ENCODE results near the gene RPS6KA4.

Gene RPS6KA4

GRCh38 chr11:64419257-64419790 is 60.4 kb downstream of the RPS6KA4 start:
- H2AFZ ChIP-seq (ENCODE audit: low read length): no peak overlapping the region
- H3K9me3 ChIP-seq (ENCODE audit: low read length): peaks cover 3% of the 10 kb centered on the region; the same call in 1 of the 2 replicates
- no peak overlapping the region for H3K4me2 ChIP-seq (ENCODE audit: low read length)
- H3K27ac ChIP-seq (ENCODE audit: low read depth, low read length, poor library complexity, severe bottlenecking): no peak overlapping the region
- H3K79me2 ChIP-seq (ENCODE audit: insufficient read depth, low read length): no peaks in the 10 kb centered on the region
- H3K36me3 ChIP-seq (ENCODE audit: insufficient read depth, low read length): no peaks in the 10 kb centered on the region; the same call in 1 of the 2 replicates
- H3K4me3 ChIP-seq (ENCODE audit: low read depth, low read length, poor library complexity, severe bottlenecking): no peak overlapping the region
- no peaks in the 10 kb centered on the region for H3K4me1 ChIP-seq (ENCODE audit: insufficient read depth, low read length, severe bottlenecking)
- no peaks in the 10 kb centered on the region for H3K9me2 ChIP-seq (ENCODE audit: low read depth, low read length)
- no peak overlapping the region for H3K9ac ChIP-seq (ENCODE audit: low read length)
- H3K27me3 ChIP-seq (ENCODE audit: insufficient read depth, low read length): peaks cover 17% of the 10 kb centered on the region; the same call in 1 of the 2 replicates
- TF ChIP-seq, protein P1, sequence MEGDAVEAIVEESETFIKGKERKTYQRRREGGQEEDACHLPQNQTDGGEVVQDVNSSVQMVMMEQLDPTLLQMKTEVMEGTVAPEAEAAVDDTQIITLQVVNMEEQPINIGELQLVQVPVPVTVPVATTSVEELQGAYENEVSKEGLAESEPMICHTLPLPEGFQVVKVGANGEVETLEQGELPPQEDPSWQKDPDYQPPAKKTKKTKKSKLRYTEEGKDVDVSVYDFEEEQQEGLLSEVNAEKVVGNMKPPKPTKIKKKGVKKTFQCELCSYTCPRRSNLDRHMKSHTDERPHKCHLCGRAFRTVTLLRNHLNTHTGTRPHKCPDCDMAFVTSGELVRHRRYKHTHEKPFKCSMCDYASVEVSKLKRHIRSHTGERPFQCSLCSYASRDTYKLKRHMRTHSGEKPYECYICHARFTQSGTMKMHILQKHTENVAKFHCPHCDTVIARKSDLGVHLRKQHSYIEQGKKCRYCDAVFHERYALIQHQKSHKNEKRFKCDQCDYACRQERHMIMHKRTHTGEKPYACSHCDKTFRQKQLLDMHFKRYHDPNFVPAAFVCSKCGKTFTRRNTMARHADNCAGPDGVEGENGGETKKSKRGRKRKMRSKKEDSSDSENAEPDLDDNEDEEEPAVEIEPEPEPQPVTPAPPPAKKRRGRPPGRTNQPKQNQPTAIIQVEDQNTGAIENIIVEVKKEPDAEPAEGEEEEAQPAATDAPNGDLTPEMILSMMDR (IDR thresholded peaks at IDR 0.05; ENCODE audit: low read length): no peak
- TF ChIP-seq EZH2 (IDR thresholded peaks at IDR 0.05; ENCODE audit: borderline replicate concordance, low read length): no peak
- no peaks in the 10 kb centered on the region for H4K20me1 ChIP-seq (ENCODE audit: insufficient read depth, low read length)
- H3F3A ChIP-seq (ENCODE audit: insufficient read depth, low read length): no peaks in the 10 kb centered on the region

- no peaks in the 10 kb centered on the region for H4K20me1 ChIP-seq (ENCODE audit: insufficient read depth, low read length)
- no peaks in the 10 kb centered on the region for H3K79me2 ChIP-seq (ENCODE audit: insufficient read depth, low read length)
- no peaks in the 10 kb centered on the region; the same call in 1 of the 2 replicates for H3K36me3 ChIP-seq (ENCODE audit: insufficient read depth, low read length)
- no peak overlapping the region for H3K4me3 ChIP-seq (ENCODE audit: low read depth, low read length, poor library complexity, severe bottlenecking)
- no peaks in the 10 kb centered on the region for H3K9me2 ChIP-seq (ENCODE audit: low read depth, low read length)
- H3K27ac ChIP-seq (ENCODE audit: low read depth, low read length, poor library complexity, severe bottlenecking): no peak overlapping the region
- H3K9ac ChIP-seq (ENCODE audit: low read length): no peak overlapping the region
- TF ChIP-seq, protein P1 (IDR thresholded peaks at IDR 0.05; ENCODE audit: low read length): no peak
- TF ChIP-seq EZH2 (IDR thresholded peaks at IDR 0.05; ENCODE audit: borderline replicate concordance, low read length): no peak
- H2AFZ ChIP-seq (ENCODE audit: low read length): no peak overlapping the region
- H3K4me1 ChIP-seq (ENCODE audit: insufficient read depth, low read length, severe bottlenecking): no peaks in the 10 kb centered on the region
- H3K9me3 ChIP-seq (ENCODE audit: low read length): peaks cover 3% of the 10 kb centered on the region; the same call in 1 of the 2 replicates
- H3K27me3 ChIP-seq (ENCODE audit: insufficient read depth, low read length): peaks cover 17% of the 10 kb centered on the region; the same call in 1 of the 2 replicates
- H3K4me2 ChIP-seq (ENCODE audit: low read length): no peak overlapping the region
- H3F3A ChIP-seq (ENCODE audit: insufficient read depth, low read length): no peaks in the 10 kb centered on the region
These were observed 61.0 kb downstream of the RPS6KA4 start for GRCh38 chr11:64419818-64420485.

All from OCI-LY1 (cell line).